Dendritic cell treated with granulocyte-macrophage colony-stimulating factor and Interleukin-4, amounts not matched to agents 40 ng/mL and 50 ng/mL, for 4 days (primary cell): ENCODE measurements around the gene RARRES1.

ENCODE experiments used
- H3K27ac Mint-ChIP-seq: one replicate; pipeline ENCODE4 v1.8.0; 2022; ENCODE audit warnings: mild to moderate bottlenecking, mixed read lengths
- H3K27me3 Mint-ChIP-seq: one replicate; pipeline ENCODE4 v1.8.0; 2022; ENCODE audit warnings: mild to moderate bottlenecking, mixed read lengths
- H3K36me3 Mint-ChIP-seq: one replicate; pipeline ENCODE4 v1.8.0; 2022; ENCODE audit warnings: low read depth, mixed read lengths
- H3K4me1 Mint-ChIP-seq: one replicate; pipeline ENCODE4 v1.8.0; 2022; ENCODE audit warnings: low read depth, mixed read lengths
- H3K4me3 Mint-ChIP-seq: one replicate; pipeline ENCODE4 v1.8.0; 2022; ENCODE audit warnings: mild to moderate bottlenecking, moderate library complexity, mixed read lengths
- H3K9me3 Mint-ChIP-seq: one replicate; pipeline ENCODE4 v1.8.0; 2022; ENCODE audit warnings: mixed read lengths
- intact Hi-C: fragments of 100-400 bp; cut with micrococcal nuclease; formaldehyde crosslinking; loops from one replicate; pipeline ENCODE4 v1.15.0; 2022

Gene RARRES1

GRCh38 chr3:158672215-158673176, 59.8 kb downstream of the RARRES1 start, which contains the start of gene LXN:
TSS of gene LXN (minus strand) at chr3:158672648. CDS start at chr3:158672478, 170 bp downstream.
- Mint-ChIP-seq H3K9me3 (no peaks in the 10 kb centered on the region), H3K27me3 (no peaks in the 10 kb centered on the region), H3K4me3 (peak within 1 kb of the TSS; percentile 93), H3K27ac (peak within 1 kb of the TSS; percentile 89), H3K4me1 (peaks cover 15% of the 10 kb centered on the region), H3K36me3 (peaks cover 60% of the 10 kb centered on the region)
- intact Hi-C loops: loop anchor here (5.0 kb wide), 1 partner anchor 35 kb away; no protein-coding TSS in a partner anchor

- Mint-ChIP-seq H3K27ac (peak overlapping the region; percentile 89), H3K4me1 (peaks cover 15% of the 10 kb centered on the region), H3K9me3 (no peaks in the 10 kb centered on the region), H3K27me3 (no peaks in the 10 kb centered on the region), H3K4me3 (peak overlapping the region; percentile 93), H3K36me3 (peaks cover 58% of the 10 kb centered on the region)
- intact Hi-C loops: loop anchor here (5.0 kb wide), 1 partner anchor 35 kb away; no protein-coding TSS in a partner anchor
These were observed 60.4 kb downstream of the RARRES1 start for GRCh38 chr3:158671821-158672214.

DNA sequence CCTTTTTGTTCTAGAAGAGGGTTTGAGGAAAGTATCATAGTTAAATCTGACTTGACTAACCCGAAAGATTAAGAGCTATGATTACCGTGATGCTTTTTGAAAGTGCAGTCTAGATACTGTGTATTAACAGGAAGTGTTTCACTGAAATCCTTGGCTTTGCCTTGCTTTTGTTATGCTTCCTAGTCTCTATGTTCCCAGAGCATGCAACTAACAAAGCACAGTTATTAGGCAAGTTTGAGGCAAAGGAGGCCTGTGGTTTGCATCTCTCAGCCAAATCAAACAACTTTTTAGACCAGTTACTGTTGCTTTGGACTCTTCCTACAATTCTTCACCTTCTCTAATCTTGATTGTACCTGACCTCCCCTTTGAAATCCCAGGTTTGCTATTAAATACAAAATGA, 63.8 kb downstream of the RARRES1 start:
- peaks cover 64% of the 10 kb centered on the region for H3K36me3 Mint-ChIP-seq

DNA sequence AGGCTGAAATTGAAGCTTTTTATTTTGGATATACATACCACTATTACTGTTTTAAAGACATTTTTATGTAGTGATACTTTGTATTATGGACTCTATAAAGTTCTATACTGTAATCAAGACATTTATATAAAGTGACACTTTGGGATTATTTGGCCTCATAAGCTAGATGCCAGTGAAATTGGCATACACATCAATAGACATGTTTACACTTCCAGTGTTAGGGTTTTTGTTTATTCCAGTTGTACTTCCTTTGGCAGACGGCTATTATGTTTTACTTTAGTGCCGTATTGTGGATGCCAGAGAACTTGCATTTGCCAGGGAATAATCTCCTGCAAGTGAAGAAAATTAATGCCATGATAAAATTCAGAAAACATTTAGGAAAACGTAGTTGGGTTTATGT, 65.8 kb downstream of the RARRES1 start:
- Mint-ChIP-seq H3K9me3 (no peaks in the 10 kb centered on the region), H3K4me3 (no peak overlapping the region), H3K36me3 (peaks cover 65% of the 10 kb centered on the region), H3K27me3 (no peaks in the 10 kb centered on the region), H3K27ac (no peak overlapping the region), H3K4me1 (no peaks in the 10 kb centered on the region)
- intact Hi-C loops: no loop called here

More for the DNA sequence above, 63.8 kb downstream of the RARRES1 start:
- no peak overlapping the region for H3K27ac Mint-ChIP-seq
- H3K27me3 Mint-ChIP-seq: no peaks in the 10 kb centered on the region
- H3K4me3 Mint-ChIP-seq: no peak overlapping the region
- H3K9me3 Mint-ChIP-seq: no peaks in the 10 kb centered on the region
- intact Hi-C loops: no loop called here
- peaks cover 15% of the 10 kb centered on the region for H3K4me1 Mint-ChIP-seq

DNA sequence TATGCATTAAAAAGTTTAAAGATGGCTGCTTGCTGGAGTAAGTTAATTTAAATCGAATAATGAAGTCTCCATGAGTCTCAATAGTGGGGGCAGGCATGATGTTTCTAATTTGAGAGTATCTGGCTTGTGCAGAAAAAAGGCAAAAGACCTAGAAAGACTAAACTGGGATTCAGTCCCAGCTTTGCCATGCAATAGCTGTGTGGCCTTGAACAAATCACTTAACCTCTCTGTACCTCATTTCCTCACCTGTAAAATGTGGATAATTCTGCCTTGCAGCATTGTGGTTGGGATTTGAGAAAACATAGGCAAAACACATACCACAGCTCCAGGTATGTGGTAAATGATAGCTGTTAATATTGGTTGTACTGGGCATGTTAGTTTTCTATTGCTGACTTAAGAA, 68.4 kb downstream of the RARRES1 start:
- Mint-ChIP-seq H3K36me3 (peaks cover 57% of the 10 kb centered on the region), H3K27ac (no peak overlapping the region), H3K4me1 (no peaks in the 10 kb centered on the region), H3K27me3 (no peaks in the 10 kb centered on the region), H3K4me3 (no peak overlapping the region), H3K9me3 (no peaks in the 10 kb centered on the region)
- intact Hi-C loops: no loop called here

GRCh38 chr3:158663246-158663645, 69.0 kb downstream of the RARRES1 start:
- H3K36me3 Mint-ChIP-seq: peaks cover 51% of the 10 kb centered on the region

GRCh38 chr3:158660711-158661110, 71.5 kb downstream of the RARRES1 start:
- Mint-ChIP-seq H3K36me3 (peaks cover 65% of the 10 kb centered on the region), H3K9me3 (no peaks in the 10 kb centered on the region), H3K4me1 (no peaks in the 10 kb centered on the region), H3K27ac (no peak overlapping the region), H3K4me3 (no peak overlapping the region), H3K27me3 (no peaks in the 10 kb centered on the region)
- intact Hi-C loops: no loop called here

More at GRCh38 chr3:158663246-158663645, 69.0 kb downstream of the RARRES1 start:
- no peaks in the 10 kb centered on the region for H3K27me3 Mint-ChIP-seq
- intact Hi-C loops: no loop called here
- H3K27ac Mint-ChIP-seq: no peak overlapping the region
- H3K9me3 Mint-ChIP-seq: no peaks in the 10 kb centered on the region
- no peak overlapping the region for H3K4me3 Mint-ChIP-seq
- H3K4me1 Mint-ChIP-seq: no peaks in the 10 kb centered on the region

- no peaks in the 10 kb centered on the region for H3K4me1 Mint-ChIP-seq
- H3K4me3 Mint-ChIP-seq: no peak overlapping the region
- no peak overlapping the region for H3K27ac Mint-ChIP-seq
- H3K36me3 Mint-ChIP-seq: peaks cover 63% of the 10 kb centered on the region
- no peaks in the 10 kb centered on the region for H3K9me3 Mint-ChIP-seq
- intact Hi-C loops: loop anchor here (1.0 to 10.0 kb wide), 3 partner anchors 115 to 605 kb away; no protein-coding TSS in a partner anchor
- H3K27me3 Mint-ChIP-seq: no peaks in the 10 kb centered on the region
These were observed 72.6 kb downstream of the RARRES1 start for GRCh38 chr3:158659454-158660237.

DNA sequence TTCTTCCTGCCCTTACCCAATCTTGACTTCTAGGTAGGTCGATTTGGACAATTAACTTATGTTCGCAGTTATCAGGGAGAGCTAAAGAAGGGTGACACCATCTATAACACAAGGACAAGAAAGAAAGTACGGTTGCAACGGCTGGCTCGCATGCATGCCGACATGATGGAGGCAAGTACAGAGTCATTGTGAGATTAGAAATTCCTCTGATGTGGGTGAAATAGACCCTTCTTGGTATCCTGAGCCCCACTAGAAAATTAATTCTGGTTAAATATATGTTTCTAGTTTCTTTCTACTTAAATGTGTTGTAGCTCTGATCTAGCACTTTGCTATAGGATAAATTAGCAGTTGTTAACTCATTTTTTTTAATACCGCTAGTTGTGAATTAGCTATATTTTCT, 73.4 kb downstream of the RARRES1 start:
- no peaks in the 10 kb centered on the region for H3K4me1 Mint-ChIP-seq
- peaks cover 62% of the 10 kb centered on the region for H3K36me3 Mint-ChIP-seq
- H3K9me3 Mint-ChIP-seq: no peaks in the 10 kb centered on the region
- H3K27me3 Mint-ChIP-seq: no peaks in the 10 kb centered on the region
- no peak overlapping the region for H3K27ac Mint-ChIP-seq
- no peak overlapping the region for H3K4me3 Mint-ChIP-seq
- intact Hi-C loops: loop anchor here (1.0 to 10.0 kb wide), 4 partner anchors 68 to 606 kb away; no protein-coding TSS in a partner anchor

DNA sequence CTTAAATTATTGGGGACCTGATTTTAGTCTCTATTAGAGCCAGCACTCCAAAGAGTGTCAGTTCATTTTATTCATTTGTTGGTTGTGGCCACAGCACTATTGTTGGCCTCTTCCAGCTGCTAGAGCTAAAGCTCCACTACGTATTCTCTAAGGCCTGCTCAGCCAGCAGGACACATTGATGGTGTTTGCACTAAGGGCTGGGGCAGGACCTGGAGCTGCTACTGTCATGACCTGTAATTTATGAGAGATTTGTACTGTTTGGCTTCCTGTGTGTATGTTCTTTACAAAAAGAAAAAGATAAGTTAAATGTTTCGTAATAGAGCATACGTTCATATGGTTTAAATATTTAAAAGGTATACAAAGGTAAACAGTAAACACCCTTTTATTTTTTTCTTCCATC, 79.8 kb downstream of the RARRES1 start:
- H3K27ac Mint-ChIP-seq: no peak overlapping the region
- intact Hi-C loops: loop anchor here (10.0 kb wide), 2 partner anchors 108 to 612 kb away; no protein-coding TSS in a partner anchor
- no peaks in the 10 kb centered on the region for H3K27me3 Mint-ChIP-seq
- H3K4me3 Mint-ChIP-seq: no peak overlapping the region
- H3K9me3 Mint-ChIP-seq: no peaks in the 10 kb centered on the region
- no peaks in the 10 kb centered on the region for H3K4me1 Mint-ChIP-seq
- peaks cover 90% of the 10 kb centered on the region for H3K36me3 Mint-ChIP-seq

DNA sequence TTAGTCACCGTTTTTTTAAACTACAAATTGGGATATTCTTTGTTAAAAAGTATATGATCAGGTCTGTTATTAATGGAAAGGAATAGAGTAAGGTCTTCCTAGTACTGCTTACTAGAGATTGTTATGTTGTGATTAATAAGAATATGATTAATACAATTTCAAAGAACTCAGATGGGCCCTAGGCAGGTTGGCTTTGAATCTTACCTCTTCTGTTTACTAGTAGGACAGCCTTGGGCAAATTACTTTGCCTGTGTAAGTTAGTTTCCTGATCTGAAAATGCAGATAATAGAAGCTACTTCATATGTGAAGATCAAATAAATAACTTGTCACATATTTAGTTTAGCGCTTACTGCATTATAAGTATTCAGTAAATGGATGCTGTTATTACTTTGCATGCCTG, 81.1 kb downstream of the RARRES1 start:
- Mint-ChIP-seq H3K4me3 (no peak overlapping the region), H3K9me3 (no peaks in the 10 kb centered on the region), H3K36me3 (peaks cover 85% of the 10 kb centered on the region), H3K27me3 (no peaks in the 10 kb centered on the region), H3K27ac (no peak overlapping the region), H3K4me1 (peaks cover under 1% of the 10 kb centered on the region)
- intact Hi-C loops: loop anchor here (10.0 kb wide), 2 partner anchors 106 to 614 kb away; no protein-coding TSS in a partner anchor

- Mint-ChIP-seq H3K36me3 (peaks cover 74% of the 10 kb centered on the region), H3K4me1 (peaks cover 14% of the 10 kb centered on the region), H3K9me3 (no peaks in the 10 kb centered on the region), H3K27ac (no peak overlapping the region), H3K27me3 (no peaks in the 10 kb centered on the region), H3K4me3 (no peak overlapping the region)
- intact Hi-C loops: loop anchor here (10.0 kb wide), 2 partner anchors 105 to 615 kb away; no protein-coding TSS in a partner anchor
These were observed 82.5 kb downstream of the RARRES1 start for GRCh38 chr3:158649791-158650190.
